Purkinje cell (primary cell): Measurements from ENCODE around the gene KCNMB1. TPM values are rescaled to one million over a fixed set of nuclear protein-coding genes. Genes with fewer than 3 reads are reported as not detected.

Source experiments
- polyA plus RNA-seq: library from polyadenylated mRNA; unstranded; fragments of >200 nt; fragmentation: Nextera tagmentation; gene quantifications from 2 replicates; pipeline ENCODE4 v1.2.1, GENCODE V29; 2014

The KCNMB1 gene
- polyA plus RNA-seq, result 3.2 and 6.3 TPM in 2 replicates

GRCh38 chr5:170388818-170389549, at the start of gene KCNMB1:
Gene KCNMB1, minus strand, starts transcription at chr5:170389367. Its CDS starts 3,920 bp downstream, at chr5:170385447.

Other genes with a start within 250 kb of the KCNMB1 start
- not detected in 2 replicates for gene C5orf58, start 156.4 kb downstream of the KCNMB1 start, polyA plus RNA-seq
- 0.15 and 0.87 TPM in 2 replicates for gene LCP2, start 91.6 kb downstream of the KCNMB1 start, polyA plus RNA-seq
- 139 and 148 TPM in 2 replicates for gene KCNIP1, start 114.7 kb upstream of the KCNMB1 start, polyA plus RNA-seq